Activated CD4-positive, alpha-beta T cell treated with anti-CD3 and anti-CD28 coated beads for 4 hours (primary cell): Measurements from ENCODE around the gene DCDC2C.

Source experiments
- DNase-seq, 2 donors: peaks; one replicate each; pipeline ENCODE4 v3.0.0-alpha.2; 2020

DCDC2C gene

GRCh38 chr2:3674066-3674845, 29.1 kb upstream of the DCDC2C start:
- DNase-seq = no peak

GRCh38 chr2:3675687-3676086, 27.7 kb upstream of the DCDC2C start:
- no peak for DNase-seq

GRCh38 chr2:3677436-3677835, 25.9 kb upstream of the DCDC2C start:
- no peak for DNase-seq

GRCh38 chr2:3678212-3678611, 25.2 kb upstream of the DCDC2C start:
- DNase-seq = no peak

- no peak for DNase-seq
Measured at GRCh38 chr2:3679180-3679579, 24.2 kb upstream of the DCDC2C start.

- no peak for DNase-seq
Measured at GRCh38 chr2:3679616-3680393, 23.6 kb upstream of the DCDC2C start.

- DNase-seq = no peak
Measured at GRCh38 chr2:3680548-3681345, 22.6 kb upstream of the DCDC2C start.

GRCh38 chr2:3681625-3682024, 21.8 kb upstream of the DCDC2C start:
- no peak for DNase-seq

- no peak for DNase-seq
Measured at GRCh38 chr2:3682811-3683210, 20.6 kb upstream of the DCDC2C start.

- DNase-seq = no peak
Measured at GRCh38 chr2:3683748-3684454, 19.5 kb upstream of the DCDC2C start.

GRCh38 chr2:3689998-3690748, 13.2 kb upstream of the DCDC2C start:
- no peak for DNase-seq

GRCh38 chr2:3692375-3692774, 11.0 kb upstream of the DCDC2C start:
- no peak for DNase-seq

GRCh38 chr2:3696545-3696944, 6.8 kb upstream of the DCDC2C start:
- DNase-seq = no peak

GRCh38 chr2:3701071-3701470, 2.3 kb upstream of the DCDC2C start:
- DNase-seq = no peak

- no peak for DNase-seq
Measured at GRCh38 chr2:3703757-3704355, 481 bp downstream of the DCDC2C start.

- no peak for DNase-seq
Measured at GRCh38 chr2:3704692-3705091, 1.3 kb downstream of the DCDC2C start.

- no peak for DNase-seq
Measured at GRCh38 chr2:3705782-3706181, 2.4 kb downstream of the DCDC2C start.

GRCh38 chr2:3706892-3707291, 3.5 kb downstream of the DCDC2C start:
- DNase-seq = no peak

GRCh38 chr2:3708576-3708975, 5.2 kb downstream of the DCDC2C start:
- no peak for DNase-seq

- no peak for DNase-seq
Measured at GRCh38 chr2:3709225-3709624, 5.8 kb downstream of the DCDC2C start.

GRCh38 chr2:3712424-3712823, 9.0 kb downstream of the DCDC2C start:
- DNase-seq = no peak
